Neural progenitor cell (in vitro differentiated cells): ENCODE results near the gene FKBP5.

Experiments
- CTCF ChIP-seq: fragments of 200-600 bp; sonication (generic); IDR thresholded peaks from 2 replicates; pipeline ENCODE4 v1.5.1; 2017; ENCODE audit warnings: antibody characterized with exemption, mild to moderate bottlenecking
- EZH2phosphoT487 ChIP-seq: fragments of 200-600 bp; sonication (generic); IDR thresholded peaks from 2 replicates; pipeline ENCODE4 v1.6.1; 2017; ENCODE audit warnings: antibody characterized with exemption

- no peak for TF ChIP-seq CTCF
- no peak for TF ChIP-seq EZH2phosphoT487
These were observed 23.1 kb downstream of the FKBP5 start for GRCh38 chr6:35665573-35665972.
